Right forelimb (tissue), 1 donor: ENCODE measurements around the gene ZSCAN21.
"Not testable (repeated sequence)": the region's sequence is repeated elsewhere in the genome, so short reads cannot be mapped to it uniquely, and the experiment has no call there.

Experiments
- DNase-seq: peaks from one replicate; pipeline ENCODE4 v3.0.0-alpha.2; 2018

The ZSCAN21 gene

DNA sequence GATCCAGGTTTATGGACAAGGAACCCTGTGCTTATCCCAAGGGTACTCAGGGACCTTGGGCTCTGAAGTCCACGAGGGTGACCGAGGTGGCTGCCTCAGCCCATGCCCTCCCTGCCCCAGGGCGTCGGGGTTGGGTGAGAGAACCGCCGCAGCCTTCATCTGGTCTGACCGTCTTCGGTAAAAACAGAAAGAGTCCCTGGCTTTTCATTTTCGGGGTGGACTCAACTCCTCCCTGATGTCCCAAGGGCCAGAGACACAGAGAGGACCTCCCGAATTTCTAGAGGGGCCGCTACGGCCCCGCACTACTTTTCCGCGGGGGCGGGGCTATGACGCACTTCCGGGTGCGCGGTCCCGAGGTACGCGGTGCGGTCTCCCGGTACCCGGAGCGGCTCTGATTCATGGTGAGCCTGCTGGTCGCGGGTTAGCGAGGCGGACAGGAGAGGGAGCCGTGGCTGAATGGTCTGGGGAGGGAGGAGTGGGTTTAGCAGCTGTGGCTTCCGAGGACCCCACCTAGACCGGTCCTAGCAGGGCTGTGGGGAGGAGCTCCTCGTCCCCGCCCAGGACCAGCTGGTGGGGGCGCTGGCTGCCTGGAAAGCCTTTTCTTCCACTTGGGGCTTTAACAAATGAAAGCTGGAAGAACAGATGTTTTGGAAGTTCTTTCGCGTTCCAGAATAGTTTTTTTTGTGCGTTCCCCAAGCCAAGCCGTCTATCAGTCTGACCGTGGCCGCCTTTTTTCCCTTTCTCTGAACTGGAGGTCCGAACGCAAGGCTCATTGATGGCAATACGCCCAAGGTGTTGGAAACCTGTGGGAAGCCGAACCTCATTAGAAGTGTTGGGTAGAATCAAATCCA, at the start of gene ZSCAN21:
ZSCAN21 (plus strand) TSS at position 334 of the 851 bp plus-strand sequence. CDS start 7,233 bp downstream, outside the sequence.
- DNase-seq: peak; percentile 95

DNA sequence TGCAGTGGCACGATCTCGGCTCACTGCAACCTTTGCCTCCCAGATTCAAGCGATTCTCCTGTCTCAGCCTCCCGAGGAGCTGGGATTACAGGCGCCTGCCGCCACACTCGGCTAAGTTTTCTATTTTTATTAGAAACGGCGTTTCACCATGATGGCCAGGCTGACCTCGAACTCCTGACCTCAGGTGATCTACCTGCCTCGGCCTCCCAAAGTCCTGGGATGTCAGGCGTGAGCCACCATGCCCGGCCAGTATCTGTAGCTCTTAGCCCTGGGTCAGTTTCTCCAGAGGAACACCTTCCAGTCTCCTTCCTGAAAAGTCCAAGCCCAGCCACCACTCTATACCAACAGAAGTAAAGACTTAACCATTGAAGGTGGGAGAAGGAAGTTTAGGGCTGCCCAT, 49.3 kb upstream of the ZSCAN21 start:
- DNase-seq: no peak

DNA sequence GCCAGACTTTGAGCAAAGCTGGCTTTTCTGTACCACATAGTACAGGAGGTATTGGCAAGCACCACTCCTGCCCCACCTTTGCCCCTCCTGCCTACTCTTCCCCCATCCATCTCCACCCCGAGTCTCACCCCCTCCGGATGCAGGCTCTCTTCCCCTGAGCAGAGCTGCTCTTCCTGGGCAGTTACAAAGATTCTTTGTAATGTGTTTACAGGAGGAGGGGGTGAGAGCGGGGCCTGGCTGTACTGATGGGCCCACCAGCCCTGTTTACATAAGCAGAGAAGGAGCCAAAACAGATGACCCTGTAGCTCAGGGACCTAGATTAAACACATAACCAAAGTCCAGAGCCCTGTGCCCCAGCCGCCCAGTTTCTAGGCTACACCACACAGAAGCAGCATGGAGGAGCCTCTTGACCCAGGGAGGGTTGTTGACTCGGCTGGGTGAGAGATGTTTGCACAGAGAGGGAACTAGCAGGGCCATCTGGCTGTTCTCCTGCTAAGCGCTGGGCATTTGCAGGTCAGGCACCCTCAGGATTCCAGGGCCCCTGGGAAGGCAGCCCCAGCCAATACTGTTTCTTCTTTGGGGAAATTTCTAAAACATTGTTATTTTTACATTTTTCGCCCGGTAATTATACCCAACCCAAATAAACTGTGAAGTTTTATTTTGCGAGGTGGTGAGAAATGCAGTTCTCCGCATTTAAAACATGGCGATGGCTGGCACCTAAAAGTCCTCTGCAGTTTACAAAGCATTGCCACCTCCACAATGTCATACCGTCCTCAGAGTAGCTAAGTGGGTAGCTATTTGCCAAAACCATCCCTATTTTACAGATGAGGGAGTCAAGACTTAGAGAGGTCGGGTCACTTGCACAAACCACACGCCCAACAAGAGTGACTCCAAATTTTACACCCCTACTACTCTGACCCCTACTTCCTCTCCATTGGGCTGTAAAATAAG, 45.6 kb upstream of the ZSCAN21 start:
- DNase-seq: no peak

DNA sequence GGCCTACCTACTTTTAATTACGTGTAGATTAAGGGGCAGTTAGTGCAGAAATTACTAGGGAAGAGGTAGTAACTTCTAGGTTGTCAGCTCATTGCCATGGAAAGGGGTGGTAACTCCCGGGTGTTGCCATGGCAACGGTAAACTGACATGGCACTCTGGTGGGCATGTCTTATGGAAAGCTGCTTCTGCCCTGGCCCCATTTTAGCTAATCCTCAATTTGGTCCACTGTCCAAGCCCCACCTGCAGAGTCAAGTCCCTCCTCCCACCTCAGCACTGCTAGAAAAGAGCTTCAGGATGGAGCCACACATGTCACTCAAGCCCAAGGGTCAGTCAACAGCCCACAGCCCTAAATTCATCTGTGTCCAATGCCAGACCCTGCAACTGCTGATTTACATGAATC, 41.7 kb upstream of the ZSCAN21 start:
- DNase-seq: no peak

DNA sequence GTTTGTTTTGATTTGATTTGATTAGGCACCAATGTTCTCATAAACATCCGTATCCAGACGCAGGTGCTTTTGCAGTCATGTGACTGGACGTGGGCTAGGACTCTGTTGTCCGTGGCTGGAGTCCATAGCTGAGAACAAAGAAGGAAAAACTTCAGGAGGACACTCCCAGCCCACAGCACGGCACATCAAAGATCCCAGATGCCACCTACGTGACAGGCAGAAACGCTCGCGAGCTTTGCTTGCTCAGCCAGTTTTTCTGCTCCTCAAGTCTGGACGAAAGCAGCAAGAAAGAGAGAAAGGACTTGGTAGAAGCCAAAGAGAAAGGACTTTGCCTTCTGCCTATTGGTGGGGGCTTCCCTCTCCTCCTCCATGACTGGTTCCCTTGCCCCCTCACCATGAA, 41.0 kb upstream of the ZSCAN21 start:
- no peak for DNase-seq

DNA sequence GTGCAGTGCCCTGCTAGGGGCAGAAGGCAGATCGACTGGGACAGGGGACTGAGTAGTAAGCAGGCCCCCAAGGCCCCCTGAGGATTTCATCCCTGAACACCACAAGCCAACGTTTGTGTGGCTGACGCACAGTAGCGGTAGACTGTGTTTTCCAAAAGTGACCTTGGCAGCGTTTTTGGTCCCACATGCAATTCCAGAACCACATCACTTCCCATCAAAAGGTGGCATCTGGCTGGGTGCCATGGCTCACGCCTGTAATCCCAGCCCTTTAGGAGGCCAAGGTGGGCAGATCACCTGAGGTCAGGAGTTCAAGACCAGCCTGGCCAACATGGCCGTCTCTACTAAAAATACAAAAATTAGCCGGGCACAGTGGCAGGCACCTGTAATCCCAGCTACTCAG, 39.6 kb upstream of the ZSCAN21 start:
- not testable (repeated sequence) for DNase-seq

DNA sequence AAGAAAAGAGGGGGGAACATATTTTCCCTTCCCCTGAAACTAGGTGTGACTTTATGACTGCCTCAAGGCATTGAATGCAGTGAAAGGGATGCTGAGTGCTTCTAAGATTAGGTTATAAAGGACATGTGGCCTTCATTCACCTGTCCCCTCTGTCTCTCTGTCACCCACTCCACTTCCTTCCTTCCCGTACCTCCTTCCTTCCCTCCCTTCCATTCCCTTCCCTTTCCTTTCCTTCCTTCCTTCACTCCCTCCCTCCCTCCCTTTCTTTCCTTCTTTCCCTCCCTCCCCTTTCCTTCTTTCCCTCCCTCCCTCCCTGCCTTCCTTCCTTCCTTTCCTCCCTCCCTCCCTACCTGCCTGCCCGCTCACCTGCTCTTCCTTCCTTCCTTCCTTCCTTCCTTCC, 38.7 kb upstream of the ZSCAN21 start:
- no peak for DNase-seq

DNA sequence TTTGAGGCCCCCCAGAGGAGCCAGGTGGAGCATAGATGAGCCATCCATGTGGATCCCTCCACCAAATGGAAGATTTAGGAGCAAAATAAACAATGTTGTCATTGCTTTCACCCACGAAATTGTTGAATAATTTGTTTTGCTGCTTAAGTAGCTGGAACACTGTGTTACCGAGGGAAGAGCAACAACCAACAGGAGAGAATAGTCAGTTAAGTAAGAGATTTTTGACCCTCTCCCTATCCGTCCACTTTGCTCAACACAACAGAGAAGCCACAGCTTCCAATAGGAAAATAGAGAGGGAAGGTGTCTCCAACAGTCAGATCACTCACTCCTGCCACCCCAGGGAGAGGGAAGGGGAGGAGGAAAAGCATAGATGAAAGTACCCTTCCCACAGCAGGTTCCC, 38.1 kb upstream of the ZSCAN21 start:
- DNase-seq: no peak

DNA sequence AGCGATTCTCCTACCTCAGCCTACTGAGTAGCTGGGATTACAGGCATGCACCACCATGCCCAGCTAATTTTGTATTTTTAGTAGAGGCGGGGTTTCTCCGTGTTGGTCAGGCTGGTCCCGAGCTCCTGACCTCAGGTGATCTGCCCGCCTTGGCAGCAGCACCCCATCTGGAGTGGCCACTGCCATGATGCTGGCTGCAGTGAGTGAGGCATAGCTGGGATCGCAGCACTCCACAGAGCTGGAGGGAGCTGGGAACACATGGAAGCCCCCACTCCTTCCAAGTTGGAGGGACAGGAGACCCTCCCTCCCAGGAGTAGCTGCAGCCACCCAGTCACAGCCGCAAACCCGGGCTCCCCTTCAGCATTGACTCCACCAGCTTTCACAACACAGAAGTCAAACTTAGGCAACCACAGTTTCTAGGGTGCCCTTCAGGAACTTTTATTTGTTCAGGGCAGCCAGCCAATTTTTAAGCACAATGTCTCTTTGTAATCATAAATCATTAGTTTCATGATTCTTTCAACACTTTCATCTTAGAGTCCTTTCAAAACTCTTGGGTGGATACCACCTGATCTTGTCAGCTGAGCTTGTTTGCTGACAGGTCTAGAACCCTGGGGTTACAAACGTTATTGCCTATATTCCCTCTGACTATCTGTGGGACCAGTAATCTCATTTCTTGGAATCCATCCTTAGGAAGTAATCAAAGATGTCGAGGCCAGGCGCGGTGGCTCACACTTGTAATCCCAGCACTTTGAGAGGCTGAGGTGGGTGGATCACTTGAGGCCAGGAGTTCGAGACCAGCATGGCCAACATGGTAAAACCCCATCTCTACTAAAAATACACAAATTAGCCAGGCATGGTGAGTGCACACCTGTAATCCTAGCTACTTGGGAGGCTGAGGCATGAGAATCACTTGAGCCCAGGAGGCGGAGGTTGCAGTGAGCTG, 36.9 kb upstream of the ZSCAN21 start:
- not testable (repeated sequence) for DNase-seq

DNA sequence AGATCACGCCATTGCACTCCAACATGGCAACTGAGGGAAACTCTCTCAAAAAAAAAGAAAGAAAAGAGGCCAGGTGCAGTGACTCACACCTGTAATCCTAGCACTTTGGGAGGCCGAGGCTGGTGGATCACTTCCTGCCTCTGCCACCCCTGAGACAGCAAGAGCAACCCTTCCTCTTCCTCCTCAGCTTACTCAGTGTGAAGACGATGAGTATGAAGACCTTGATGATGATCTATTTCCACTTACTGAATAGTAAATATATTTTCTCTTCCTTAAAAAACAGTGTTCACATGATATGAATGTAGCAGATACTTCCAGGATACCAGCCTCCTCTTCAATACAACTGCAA, 36.3 kb upstream of the ZSCAN21 start:
- DNase-seq: no peak

DNA sequence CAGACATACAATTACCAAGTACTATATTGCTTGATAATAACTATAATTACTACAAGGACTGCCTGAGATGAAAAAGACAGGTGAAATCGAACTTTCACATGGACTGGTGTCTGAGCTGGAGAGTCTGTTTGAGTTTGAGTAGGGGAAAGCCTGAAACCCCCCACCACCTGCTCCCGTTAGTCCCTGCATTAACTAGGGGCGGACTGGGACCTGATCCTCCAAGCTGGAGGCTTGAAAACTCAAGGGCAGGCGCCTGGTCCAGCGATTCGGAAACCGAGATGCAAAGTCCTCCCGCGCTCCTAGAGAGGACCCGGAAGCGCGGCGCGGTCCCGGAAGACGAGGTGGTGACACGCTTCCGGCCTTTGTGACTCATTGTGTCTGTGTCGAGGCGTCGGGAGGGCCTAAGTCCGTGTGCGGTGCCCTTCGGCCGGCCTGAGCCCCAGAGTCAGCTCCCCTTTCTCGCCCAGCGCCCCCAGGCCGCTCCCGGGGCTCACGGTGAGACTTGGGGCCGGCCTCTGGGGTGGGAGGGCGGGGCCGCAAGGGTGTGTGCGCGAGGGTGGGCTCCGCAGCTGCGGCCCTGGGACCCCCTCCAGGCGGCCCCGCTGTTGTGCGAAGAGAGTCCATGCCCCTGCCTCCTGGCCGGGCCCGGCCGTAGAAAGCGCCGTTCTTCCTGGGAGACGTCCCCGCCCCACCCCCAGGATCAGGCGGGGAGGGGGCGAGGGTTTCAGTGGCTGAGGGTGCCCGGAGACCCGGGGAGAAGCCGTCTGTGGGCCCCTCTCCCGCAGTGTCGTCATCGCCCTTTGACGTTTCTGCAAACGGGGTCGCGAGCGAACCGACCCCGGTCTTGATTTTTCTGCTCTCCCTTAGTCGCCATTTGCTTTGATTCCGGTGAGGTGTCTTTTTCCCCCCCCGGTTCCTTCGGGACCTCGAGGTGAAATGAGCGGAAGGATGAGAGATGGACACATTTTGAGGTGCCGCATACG, 34.1 kb upstream of the ZSCAN21 start, which contains the start of gene ZKSCAN1:
ZKSCAN1 (plus strand) TSS at position 365 of the 983 bp plus-strand sequence. CDS start 7,911 bp downstream, outside the sequence.
- DNase-seq: peak; percentile 92

DNA sequence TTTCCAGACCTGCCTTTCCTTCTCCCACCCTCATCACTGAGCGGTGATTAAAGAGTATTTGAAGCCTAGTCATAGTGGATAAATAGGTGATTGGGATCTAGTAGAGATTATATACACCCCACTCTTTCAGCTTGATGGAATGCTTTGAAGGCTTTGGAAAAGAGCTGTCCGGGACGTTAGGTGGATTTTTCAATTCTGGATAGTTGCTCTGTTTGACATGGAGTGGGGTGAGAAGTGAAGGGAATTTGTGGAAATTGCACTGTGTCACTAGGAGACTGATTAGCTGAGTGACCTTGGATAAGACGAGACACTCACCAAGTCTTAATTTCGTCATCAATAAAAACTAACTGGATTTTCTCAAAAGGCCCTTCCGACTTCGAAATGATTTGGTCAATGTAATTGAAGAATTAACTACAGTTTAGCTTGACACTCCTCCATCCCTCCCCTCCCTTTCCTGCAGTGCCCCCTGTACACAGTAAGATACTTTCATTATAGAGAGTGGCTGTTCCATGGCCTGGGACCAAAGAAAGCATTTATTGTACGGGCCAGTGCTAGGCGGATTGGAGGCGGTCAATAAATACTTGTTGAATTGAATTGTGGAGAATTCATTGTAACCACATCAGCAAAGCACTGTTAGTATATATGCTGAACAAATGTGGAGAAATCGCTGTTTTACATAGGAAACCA, 33.2 kb upstream of the ZSCAN21 start:
- no peak for DNase-seq

DNA sequence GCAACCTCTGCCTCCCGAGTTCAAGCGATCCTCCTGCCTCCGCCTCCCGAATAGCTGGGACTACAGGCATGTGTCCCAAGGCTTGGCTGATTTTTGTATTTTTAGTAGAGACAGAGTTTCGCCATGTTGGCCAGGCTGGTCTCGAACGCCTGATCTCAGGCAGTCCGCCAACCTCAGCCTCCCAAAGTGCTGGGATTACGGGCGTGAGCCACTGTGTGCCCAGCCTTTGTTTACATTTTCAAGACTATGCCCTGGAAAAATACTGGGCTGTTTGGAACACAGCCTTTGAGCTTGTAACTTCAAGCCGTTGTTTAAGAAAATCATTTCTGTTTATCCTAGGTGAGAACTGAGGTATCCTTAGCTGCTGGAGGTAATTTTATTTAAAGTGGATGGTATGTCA, 32.3 kb upstream of the ZSCAN21 start:
- no peak for DNase-seq

DNA sequence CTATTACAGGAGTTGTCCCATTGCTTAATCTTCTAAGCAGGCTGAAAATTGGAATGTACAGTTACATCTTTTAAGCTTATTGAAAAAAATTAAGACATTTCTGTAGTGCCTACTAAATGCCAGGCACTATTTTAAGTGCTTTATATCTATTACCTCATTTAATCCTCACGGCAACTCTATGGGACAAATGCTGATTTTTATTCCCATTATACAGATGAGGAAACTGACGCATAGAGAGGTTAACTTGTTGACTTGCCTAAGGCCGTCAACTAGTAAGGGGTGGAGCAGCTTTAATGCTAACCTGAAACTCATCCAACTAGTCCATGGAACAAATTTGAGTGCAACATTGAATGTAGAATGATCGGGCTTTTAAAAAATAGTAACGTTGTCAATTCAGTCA, 31.7 kb upstream of the ZSCAN21 start:
- no peak for DNase-seq

DNA sequence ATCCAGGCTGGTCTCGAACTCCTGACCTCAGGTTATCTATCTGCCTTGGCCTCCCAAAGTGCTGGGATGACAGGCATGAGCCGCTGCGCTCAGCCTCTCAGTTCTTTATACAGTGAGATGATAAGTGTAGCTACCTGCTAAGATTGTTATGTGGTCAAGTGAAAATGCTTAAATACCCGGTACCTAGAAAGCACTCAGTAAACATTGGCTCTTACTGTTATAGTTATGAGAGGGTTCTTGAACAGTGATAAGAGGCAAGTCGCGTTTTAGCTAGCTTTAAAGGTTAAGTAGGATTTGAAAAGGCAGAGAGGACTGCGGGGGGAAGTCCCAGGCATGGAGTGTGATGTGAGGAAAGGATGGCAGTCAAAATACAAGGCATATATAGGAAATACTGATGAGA, 29.7 kb upstream of the ZSCAN21 start:
- DNase-seq: no peak

DNA sequence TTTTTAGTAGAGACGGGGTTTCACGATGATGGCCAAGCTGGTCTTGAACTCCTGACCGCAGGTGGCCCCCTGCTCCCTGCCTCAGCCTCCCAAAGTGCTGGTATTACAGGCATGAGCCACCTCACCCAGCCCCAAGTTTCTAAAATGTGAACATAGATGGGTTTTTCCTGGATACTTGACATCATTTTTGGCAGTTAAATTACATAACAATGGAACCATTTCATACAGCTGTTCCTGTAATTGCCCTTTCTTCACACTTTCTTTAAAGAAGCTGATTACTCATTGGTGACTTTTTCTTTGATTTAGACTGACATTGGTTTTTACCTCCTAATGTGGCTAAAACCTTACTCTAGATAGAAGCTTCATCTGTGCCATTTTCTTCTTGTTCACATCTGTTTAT, 28.3 kb upstream of the ZSCAN21 start:
- no peak for DNase-seq

DNA sequence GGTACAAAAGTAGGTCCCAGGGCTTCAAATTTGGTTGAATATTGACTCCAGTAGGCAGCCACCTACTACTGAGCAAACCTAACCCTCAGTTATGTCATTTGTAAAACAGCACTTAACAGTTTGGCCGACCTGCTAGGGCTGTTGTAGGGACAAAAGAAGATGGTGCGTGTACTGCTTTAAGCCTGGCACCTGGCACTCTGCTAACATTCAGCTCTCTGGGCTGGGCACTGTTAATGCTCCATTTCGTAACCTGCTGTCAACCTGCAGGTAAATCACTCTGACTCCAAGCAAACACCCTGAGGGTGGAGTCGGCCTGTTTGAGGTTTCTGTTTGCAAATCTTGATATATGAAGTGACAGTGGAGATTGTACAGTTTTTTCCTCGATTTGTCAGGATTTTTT, 27.0 kb upstream of the ZSCAN21 start:
- no peak for DNase-seq

DNA sequence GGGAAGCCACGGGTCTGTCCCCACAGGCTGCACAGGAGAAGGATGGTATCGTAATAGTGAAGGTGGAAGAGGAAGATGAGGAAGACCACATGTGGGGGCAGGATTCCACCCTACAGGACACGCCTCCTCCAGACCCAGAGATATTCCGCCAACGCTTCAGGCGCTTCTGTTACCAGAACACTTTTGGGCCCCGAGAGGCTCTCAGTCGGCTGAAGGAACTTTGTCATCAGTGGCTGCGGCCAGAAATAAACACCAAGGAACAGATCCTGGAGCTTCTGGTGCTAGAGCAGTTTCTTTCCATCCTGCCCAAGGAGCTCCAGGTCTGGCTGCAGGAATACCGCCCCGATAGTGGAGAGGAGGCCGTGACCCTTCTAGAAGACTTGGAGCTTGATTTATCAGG, 26.0 kb upstream of the ZSCAN21 start:
- no peak for DNase-seq

DNA sequence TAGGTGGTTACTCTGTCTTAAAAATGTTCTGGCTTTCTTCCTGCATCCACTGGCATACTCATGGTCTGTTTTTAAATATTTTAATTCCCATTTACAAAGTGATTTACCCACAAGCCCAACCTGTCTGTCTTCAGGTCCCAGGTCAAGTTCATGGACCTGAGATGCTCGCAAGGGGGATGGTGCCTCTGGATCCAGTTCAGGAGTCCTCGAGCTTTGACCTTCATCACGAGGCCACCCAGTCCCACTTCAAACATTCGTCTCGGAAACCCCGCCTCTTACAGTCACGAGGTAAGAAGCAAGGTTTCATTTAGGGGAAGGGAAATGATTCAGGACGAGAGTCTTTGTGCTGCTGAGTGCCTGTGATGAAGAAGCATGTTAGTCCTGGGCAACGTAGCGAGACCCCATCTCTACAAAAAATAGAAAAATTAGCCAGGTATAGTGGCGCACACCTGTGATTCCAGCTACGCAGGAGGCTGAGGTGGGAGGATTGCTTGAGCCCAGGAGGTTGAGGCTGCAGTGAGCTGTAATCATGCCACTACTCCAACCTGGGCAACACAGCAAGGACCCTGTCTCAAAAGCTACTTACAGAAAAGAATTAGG, 25.5 kb upstream of the ZSCAN21 start:
- DNase-seq: no peak

DNA sequence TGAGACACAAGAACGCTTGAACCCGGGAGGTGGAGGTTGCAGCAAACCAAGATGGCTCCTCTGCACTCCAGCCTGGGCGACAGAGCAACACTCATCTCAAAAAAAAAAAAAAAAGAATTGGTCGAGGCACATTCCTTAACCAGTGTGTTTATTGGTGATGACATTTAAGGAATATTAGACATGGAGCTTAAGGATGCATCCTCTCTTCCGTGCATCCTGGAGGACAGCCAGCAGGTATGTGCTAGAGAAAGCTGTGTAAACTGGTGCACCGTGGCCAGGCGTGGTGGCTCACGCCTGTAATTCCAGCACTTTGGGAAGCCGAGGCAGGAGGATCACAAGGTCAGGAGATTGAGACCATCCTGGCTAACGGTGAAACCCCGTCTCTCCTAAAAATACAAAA, 22.4 kb upstream of the ZSCAN21 start:
- no peak for DNase-seq
